Muscle layer of colon (tissue), 2 donors: ENCODE measurements around the gene VSNL1.

ENCODE experiments used
- H3K27ac ChIP-seq: one replicate; pipeline ENCODE4 v1.7.0; 2013; ENCODE audit warnings: low read depth, mild to moderate bottlenecking, low read length, moderate library complexity
- H3K27me3 ChIP-seq, 2 donors: one replicate each; pipeline ENCODE4 v1.7.0; 2013; ENCODE audit warnings: low read length in 2 of 2, mild to moderate bottlenecking in 2 of 2; ENCODE audit not compliant: insufficient read depth in 2 of 2, control insufficient read depth in 1 of 2
- H3K36me3 ChIP-seq: one replicate; pipeline ENCODE4 v1.7.0; 2013; ENCODE audit warnings: mild to moderate bottlenecking, low read length; ENCODE audit not compliant: insufficient read depth
- H3K4me1 ChIP-seq: one replicate; pipeline ENCODE4 v1.7.0; 2013; ENCODE audit warnings: mild to moderate bottlenecking, low read length; ENCODE audit not compliant: insufficient read depth
- H3K4me3 ChIP-seq, 2 donors: one replicate each; pipeline ENCODE4 v1.7.0; 2013; ENCODE audit warnings: low read length in 2 of 2, low read depth in 1 of 2, mild to moderate bottlenecking in 1 of 2, moderate library complexity in 1 of 2
- H3K9ac ChIP-seq: one replicate; pipeline ENCODE4 v1.7.0; 2013; ENCODE audit warnings: low read length
- H3K9me3 ChIP-seq: one replicate; pipeline ENCODE4 v1.7.0; 2013; ENCODE audit warnings: mild to moderate bottlenecking, low read length
- donor health status: abdominal sarcoma.
- donor health status: Adenocarcinoma of cecum.

VSNL1 gene

DNA sequence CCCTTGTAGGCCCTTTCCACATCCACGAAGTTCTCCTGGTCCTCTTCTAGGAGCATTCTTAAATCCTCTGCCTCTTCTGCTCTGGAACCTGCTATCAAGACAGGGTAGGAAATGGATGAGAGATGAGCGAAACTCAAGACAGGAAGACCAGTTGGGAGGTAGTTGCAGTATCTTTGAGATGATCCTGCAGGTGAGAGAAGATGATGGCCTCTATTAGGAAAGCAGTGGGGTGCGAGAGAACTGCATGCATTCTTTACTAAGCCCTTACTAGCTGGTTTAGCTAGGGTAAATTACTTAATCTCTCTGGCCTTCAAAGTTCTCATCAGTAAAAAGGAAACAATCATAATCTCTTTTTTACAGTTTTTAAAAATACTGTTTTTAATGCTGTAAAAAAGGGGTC, 47.0 kb downstream of the VSNL1 start:
- no peaks in the 10 kb centered on the region for H3K36me3 ChIP-seq
- no peaks in the 10 kb centered on the region for H3K9me3 ChIP-seq
- no peak overlapping the region for H3K27ac ChIP-seq
- H3K4me3 ChIP-seq, result no peak overlapping the region
- no peaks in the 10 kb centered on the region for H3K27me3 ChIP-seq
- no peak overlapping the region for H3K9ac ChIP-seq
- H3K4me1 ChIP-seq, result no peaks in the 10 kb centered on the region

DNA sequence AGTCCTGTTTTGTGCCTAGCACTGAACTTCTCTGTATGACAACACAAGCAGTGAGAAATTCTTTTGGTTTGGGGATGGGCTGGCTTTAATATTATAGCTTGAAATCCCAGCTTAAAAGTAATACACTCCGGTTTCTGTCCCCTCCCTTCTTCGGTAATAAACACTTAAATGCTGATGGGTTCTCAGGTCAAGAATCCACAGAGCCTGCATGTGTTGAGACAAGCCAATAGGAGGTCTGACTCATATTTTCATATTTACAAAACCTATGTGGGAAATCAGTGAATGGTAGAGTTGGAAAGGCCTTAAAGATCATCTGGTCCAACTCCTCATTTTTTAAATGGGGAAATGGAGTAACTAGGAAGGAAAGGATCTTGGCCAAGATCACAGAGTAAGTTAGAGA, 47.5 kb downstream of the VSNL1 start:
- Histone ChIP-seq H3K27ac (no peak overlapping the region), H3K9me3 (no peaks in the 10 kb centered on the region), H3K36me3 (no peaks in the 10 kb centered on the region), H3K4me1 (no peaks in the 10 kb centered on the region), H3K9ac (no peak overlapping the region), H3K4me3 (no peak overlapping the region), H3K27me3 (no peaks in the 10 kb centered on the region)

DNA sequence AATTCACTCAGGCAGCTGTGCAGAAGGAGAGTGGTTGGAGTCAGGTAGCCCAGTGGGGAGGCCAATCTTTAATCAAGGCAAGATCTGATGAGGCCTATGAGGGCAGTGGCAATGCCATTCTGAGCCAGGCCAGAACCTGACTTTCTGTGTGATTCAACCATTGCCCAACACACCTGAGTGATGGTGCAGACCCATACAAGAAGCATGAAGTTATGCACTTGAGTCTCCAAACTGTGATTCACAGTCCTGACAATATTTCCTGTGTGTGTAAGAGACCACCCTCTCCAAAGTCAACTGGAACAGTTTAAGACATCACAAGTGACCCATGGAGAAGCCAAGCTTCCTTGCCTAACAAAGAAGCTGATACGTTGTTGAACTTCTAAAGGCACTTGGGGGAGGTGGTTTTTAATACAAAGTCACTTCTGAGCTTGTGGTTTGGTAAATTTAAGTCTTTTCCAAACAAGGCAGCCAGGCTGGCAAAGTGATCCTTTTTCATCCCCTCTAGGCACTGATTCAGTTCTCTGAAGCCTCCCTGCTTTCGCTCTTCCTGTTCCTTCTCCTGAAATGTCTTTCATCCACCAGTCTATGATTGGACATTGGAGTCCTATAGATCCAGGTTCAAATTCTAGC, 49.0 kb downstream of the VSNL1 start:
- Histone ChIP-seq H3K4me1 (no peaks in the 10 kb centered on the region), H3K27me3 (no peaks in the 10 kb centered on the region), H3K27ac (no peak overlapping the region), H3K9ac (no peak overlapping the region), H3K4me3 (no peak overlapping the region), H3K36me3 (no peaks in the 10 kb centered on the region), H3K9me3 (no peaks in the 10 kb centered on the region)

DNA sequence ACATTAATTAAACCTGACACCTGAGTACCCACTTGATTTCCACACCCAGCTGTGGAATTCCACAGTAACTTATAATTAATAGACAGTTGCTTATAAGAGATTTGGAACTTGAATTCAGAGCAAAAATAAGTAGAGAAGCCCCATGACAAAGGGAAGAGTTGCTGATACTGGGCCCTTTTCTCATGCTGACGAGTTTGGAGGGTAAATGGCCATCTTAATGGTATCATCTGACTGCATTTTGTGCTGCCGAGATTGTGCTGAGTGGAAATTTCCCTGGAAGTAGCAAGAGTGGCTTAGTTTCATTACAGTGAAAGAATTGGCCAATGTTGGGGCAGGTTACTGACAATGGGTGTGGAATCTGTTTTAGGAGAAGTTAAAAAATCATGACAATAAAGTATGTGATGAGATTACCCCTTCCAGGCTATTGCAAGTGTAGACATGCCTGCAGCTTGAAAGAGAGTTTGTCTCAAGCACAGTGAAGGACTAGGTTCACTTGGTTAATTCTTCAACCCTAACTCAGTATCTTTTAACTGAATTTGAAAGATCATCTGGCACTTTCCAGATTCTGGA, 49.9 kb downstream of the VSNL1 start:
- no peaks in the 10 kb centered on the region for H3K36me3 ChIP-seq
- no peaks in the 10 kb centered on the region for H3K4me1 ChIP-seq
- H3K4me3 ChIP-seq, result no peak overlapping the region
- H3K9me3 ChIP-seq, result no peaks in the 10 kb centered on the region
- H3K27me3 ChIP-seq, result no peaks in the 10 kb centered on the region
- H3K9ac ChIP-seq, result no peak overlapping the region
- no peak overlapping the region for H3K27ac ChIP-seq

DNA sequence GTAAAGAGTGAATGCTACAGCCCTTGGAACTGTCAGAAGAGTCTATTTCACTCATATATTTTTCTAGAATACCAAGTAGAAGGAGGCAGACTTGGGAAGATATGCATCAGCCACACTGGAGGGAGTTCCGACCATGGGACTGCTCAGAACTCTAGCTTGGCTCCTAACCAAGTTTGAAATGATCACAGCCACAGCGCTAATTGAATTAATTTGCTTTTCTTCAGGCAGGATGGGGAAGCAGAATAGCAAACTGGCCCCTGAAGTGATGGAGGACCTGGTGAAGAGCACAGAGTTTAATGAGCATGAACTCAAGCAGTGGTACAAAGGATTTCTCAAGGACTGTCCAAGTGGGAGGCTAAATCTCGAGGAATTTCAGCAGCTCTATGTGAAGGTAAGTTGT, 51.4 kb downstream of the VSNL1 start:
- Histone ChIP-seq H3K9ac (no peak overlapping the region), H3K4me1 (no peaks in the 10 kb centered on the region), H3K9me3 (no peaks in the 10 kb centered on the region), H3K36me3 (no peaks in the 10 kb centered on the region), H3K27ac (no peak overlapping the region), H3K4me3 (no peak overlapping the region), H3K27me3 (no peaks in the 10 kb centered on the region)

DNA sequence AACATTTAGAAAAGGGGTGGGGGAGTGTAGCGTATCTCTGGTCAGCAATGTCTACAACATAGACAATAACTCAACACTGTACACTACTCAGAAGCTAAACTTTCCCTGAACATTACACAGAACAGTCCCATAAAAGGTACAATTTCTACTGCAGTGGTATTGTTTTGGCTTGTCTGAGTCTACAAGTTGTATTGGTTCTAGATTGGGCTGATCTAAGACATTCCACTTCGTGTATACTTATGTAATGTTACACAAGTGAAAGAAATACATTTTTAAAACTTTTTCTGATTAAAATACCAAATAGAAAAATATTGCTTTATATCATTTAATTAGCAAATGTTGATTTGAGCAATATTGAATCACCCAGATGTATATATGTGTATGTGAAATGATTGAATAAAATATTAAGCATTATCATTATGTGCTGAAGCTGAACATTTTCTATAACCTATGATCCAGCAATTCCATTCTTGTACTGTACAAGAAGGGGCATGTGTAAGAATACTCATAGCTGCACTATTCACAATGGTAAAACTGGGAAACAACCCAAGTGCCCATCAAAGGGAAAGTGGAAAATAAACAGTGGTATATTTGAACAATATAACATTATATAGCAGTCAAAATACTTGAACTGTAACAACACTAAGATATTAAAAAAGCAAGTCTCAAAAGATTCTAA, 52.4 kb downstream of the VSNL1 start:
- no peak overlapping the region for H3K9ac ChIP-seq
- no peak overlapping the region for H3K27ac ChIP-seq
- H3K9me3 ChIP-seq, result no peaks in the 10 kb centered on the region
- H3K27me3 ChIP-seq, result no peaks in the 10 kb centered on the region
- H3K4me3 ChIP-seq, result no peak overlapping the region
- no peaks in the 10 kb centered on the region for H3K4me1 ChIP-seq
- no peaks in the 10 kb centered on the region for H3K36me3 ChIP-seq

DNA sequence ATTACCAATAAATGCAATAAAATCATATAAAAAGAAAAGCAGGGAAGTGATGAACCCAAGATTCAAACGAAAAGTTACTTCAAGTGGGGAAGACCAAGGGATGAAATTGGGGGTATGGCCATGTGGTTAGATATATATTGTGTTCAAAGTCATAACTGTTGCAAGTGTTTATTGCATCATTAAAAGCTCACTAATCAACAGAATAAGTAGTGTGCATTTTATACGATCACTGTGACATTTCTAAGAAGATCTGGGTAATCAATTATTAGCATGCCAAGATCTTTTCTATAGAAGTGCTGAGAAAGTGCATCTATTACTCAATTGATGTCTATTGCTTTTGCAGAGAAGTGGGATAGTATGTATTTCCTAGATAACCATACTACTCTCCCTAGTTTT, 52.9 kb downstream of the VSNL1 start:
- no peak overlapping the region for H3K27ac ChIP-seq
- no peak overlapping the region for H3K4me3 ChIP-seq
- no peaks in the 10 kb centered on the region for H3K27me3 ChIP-seq
- H3K36me3 ChIP-seq, result no peaks in the 10 kb centered on the region
- no peaks in the 10 kb centered on the region for H3K9me3 ChIP-seq
- H3K9ac ChIP-seq, result no peak overlapping the region
- no peaks in the 10 kb centered on the region for H3K4me1 ChIP-seq

DNA sequence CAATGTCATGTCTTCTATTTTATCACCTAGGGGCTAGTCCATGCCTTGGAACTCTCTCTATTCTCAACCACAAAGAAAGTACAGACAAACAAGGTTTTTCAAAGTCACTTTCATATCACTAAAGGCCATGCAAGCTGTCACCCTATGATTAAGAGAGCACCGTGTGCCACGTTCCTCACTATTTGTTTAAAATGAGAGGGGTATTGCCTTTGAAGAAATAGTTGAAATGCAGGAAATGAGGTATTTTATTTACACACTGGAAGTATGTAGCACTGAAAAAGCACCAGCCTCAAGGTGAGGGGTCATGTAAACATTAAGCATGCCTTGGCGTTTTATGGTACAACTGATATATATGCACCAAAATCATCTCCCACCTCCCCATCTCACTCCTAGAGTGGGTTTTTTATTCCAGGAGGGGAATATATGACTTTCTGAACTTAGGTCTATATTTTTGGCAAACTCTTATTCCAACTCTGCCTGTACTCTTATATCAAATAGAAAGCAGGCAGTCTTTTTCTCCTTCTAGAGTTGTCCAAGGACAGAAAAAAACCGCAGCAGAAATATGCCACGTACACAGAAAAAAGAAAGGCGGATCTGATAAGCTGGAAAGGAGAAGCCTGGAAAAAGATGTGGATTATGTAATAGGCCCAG, 53.5 kb downstream of the VSNL1 start:
- no peaks in the 10 kb centered on the region for H3K27me3 ChIP-seq
- H3K9ac ChIP-seq, result no peak overlapping the region
- no peak overlapping the region for H3K27ac ChIP-seq
- H3K4me1 ChIP-seq, result no peaks in the 10 kb centered on the region
- H3K4me3 ChIP-seq, result no peak overlapping the region
- H3K36me3 ChIP-seq, result no peaks in the 10 kb centered on the region
- no peaks in the 10 kb centered on the region for H3K9me3 ChIP-seq

DNA sequence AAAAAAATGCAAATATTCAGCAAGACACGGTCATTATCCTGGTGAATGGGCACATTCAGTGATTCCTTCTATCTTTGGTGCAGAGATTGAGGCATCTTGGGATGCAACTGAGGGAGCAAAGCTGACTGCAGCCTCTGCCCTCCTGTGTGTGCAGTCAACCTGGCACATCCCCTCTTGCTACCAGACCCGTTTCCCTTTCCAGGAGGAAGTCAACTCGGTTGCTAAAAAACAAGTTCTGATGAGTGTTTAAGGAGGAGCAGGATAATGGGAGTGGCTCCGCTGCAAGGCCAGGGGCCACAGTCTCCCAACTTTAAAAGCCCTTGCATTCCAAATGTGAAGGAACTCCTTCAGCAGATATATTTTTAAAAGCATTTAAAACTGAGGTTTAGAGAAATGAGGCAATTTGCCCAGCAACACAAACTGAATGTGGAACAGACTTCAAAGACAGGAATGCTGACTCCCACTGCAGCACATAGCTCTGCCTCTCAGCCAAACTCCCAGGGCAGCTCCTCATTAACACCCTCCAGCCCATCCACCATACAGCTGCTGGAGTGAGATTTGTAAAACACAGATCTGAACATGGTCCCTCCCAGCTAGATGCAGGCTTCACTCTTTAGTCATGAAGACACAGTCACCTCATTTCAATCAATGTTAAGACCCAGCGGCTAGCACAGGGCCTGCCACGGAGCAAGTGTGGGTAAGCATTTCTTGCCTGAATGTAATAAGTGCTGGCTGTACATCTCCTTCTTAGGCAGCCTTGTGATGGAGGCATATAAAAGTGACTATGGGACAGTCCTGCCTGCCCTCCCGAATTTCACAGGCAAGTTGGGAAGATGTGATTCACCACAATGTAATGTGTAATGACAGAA, 54.3 kb downstream of the VSNL1 start:
- H3K4me1 ChIP-seq, result no peaks in the 10 kb centered on the region
- no peak overlapping the region for H3K9ac ChIP-seq
- no peaks in the 10 kb centered on the region for H3K27me3 ChIP-seq
- H3K36me3 ChIP-seq, result no peaks in the 10 kb centered on the region
- H3K27ac ChIP-seq, result no peak overlapping the region
- H3K4me3 ChIP-seq, result no peak overlapping the region
- no peaks in the 10 kb centered on the region for H3K9me3 ChIP-seq

DNA sequence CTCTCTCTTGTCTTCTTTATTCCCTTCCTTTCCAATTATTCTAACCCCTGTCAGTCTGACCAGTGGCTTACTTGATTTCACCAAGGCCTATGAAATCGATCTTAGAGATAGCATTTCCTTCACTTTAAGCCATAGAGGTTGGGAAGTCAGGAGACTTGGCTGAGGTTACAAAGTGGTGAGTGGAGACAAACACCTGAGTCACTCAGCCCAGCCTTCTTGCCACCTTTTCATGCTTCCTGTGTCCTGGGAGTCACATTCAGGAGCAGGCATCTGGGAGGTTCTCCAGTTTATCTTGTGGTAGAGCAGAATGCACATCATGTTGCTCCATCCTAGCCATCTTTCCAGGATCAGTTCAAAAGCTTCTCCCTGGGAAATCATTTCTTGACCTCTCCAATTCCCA, 59.1 kb downstream of the VSNL1 start:
- H3K27ac ChIP-seq, result no peak overlapping the region
- no peaks in the 10 kb centered on the region for H3K4me1 ChIP-seq
- no peaks in the 10 kb centered on the region for H3K9me3 ChIP-seq
- no peak overlapping the region for H3K4me3 ChIP-seq
- no peaks in the 10 kb centered on the region for H3K36me3 ChIP-seq
- H3K27me3 ChIP-seq, result no peaks in the 10 kb centered on the region
- no peak overlapping the region for H3K9ac ChIP-seq

DNA sequence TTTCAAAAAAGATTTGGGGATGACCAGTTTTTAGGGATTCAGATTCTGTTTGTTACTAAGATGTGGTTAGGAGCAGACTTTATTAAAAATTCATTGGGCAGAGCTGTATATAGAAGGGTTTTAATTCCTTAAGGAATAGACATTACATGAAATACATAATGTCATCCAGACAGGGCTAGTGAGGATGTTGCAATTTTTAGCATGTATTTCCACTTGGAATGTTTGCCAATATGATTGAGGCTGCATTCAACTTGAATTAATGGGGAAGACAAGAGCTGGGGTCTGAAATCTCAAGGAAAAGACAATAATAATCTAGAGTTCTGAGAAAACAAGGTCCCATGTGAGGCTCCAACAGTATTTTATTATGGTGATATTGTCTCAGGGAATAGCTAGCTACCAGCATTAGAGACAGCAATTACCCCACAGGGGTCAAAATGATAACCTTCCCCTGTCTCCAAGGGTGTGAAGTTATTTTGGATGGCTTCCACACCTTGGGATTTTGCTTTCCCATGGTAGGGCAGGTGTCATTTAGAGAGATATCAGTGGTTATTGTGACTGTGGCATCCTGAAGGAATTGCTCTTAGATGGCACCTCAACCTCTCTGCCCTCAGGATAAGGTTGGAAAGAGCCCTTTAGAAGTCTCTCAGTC, 60.2 kb downstream of the VSNL1 start:
- no peak overlapping the region for H3K27ac ChIP-seq

More for the DNA sequence above, 60.2 kb downstream of the VSNL1 start:
- H3K36me3 ChIP-seq, result no peaks in the 10 kb centered on the region
- no peak overlapping the region for H3K4me3 ChIP-seq
- H3K27me3 ChIP-seq, result no peaks in the 10 kb centered on the region
- no peak overlapping the region for H3K9ac ChIP-seq
- H3K9me3 ChIP-seq, result no peaks in the 10 kb centered on the region
- H3K4me1 ChIP-seq, result no peaks in the 10 kb centered on the region
